ENCODE results near the gene TOX3. TPM values are rescaled to one million over a fixed set of nuclear protein-coding genes. Genes with fewer than 3 reads are reported as not detected.

Gene TOX3
- total RNA-seq (2014; rRNA removed; shearing (Covaris generic)): not detected in 2 replicates
- polyA plus RNA-seq (2014; cell fraction: nucleus; rRNA removed): not detected in 2 replicates

DNA sequence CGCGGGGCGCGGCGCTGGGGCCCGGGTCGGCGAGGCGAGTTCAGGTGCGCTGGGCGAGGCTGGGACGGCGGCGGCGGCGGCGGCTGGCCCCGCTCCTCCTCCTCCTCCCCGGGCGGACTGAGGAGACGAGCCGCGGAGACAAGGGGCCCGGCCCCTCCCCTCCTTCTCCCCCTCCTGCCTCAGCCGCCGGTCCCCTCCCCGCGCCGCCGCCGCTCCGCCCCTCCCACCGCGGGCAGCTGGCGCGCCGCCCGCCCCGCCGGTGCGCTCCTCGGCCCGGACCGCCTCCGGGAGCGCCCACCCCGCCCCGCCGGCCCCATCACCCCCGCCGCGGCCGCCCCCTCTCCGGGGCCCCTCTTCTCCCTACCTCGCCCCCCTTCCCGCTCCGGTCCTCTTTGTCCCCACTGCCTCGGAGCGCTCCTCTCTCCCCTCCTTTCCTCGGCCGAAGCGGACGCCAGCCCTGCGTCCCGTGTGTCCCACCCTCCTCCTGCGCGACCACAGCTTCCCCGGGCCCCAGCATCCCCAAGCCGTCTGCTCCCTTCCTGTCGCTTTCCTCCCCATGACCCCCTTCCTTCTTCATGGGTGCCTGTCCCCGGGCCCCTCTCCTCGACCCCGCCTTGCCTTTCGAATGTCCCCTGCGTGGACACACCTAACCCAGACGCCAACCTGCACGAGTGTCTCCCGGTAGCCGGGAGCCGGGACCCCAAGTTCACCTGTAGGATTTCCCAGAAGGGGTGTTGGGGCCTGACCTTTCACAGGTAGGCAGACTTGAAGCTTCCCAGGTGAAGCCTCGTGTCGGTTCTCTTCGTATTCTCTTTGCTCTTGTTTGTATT, at the start of gene TOX3:
Gene TOX3 (minus strand): TSS at position 140 of the 830 bp plus-strand sequence. CDS start 420 bp downstream, outside the sequence.
- no peak for DNase-seq (ENCODE audit: extremely low read depth, low read depth)

DNA sequence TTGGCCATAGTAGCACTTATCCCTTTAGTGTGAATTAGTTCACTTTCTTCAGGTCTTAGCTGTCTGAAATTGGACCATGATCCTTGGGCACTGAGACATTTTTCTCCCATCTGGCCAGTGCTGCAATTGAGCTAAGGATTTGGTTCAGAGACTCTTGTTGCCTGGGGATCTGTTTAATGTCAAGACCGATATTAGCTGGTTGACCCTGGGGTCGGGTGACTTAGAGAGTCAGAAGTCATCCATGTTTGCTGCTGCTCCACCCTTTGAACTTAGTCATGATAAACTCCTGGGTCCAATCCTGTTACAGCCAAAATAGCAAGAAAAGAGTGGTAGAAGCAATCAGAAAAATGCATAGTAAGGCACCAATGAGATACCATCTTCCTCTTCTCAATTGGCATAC, 45.8 kb upstream of the TOX3 start:
- DNase-seq (ENCODE audit: extremely low read depth, low read depth): no peak

DNA sequence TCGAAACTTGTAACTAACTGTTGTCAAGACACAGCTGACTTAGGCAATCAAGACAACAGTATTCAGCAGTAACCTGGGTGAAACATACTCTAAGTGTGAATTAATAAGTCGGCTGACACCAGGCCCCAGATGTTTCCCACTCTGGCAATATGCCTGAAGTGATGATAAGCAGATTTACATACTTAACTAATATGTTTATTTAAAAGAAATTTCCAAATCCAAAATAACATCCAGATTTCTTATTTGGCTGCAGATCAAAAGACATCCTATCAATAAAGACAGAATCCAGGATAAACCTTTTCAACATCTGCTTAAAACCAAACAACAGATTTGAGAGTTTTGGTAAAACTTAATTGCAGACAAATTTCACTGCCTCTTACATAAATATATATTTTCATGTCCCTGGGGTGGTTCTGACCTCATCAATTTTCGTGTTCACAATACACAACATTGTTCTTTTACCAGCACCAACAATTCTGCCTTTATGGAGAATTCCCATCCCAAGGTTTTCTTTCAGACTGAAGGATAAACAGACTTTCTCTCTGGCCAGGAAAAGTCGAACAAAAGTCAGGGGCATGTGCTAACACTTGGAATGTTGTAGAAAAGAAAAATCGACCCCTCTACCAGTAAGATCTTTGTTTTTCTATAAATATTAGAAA, 45.1 kb upstream of the TOX3 start:
- no peak for DNase-seq (ENCODE audit: extremely low read depth, low read depth)

DNA sequence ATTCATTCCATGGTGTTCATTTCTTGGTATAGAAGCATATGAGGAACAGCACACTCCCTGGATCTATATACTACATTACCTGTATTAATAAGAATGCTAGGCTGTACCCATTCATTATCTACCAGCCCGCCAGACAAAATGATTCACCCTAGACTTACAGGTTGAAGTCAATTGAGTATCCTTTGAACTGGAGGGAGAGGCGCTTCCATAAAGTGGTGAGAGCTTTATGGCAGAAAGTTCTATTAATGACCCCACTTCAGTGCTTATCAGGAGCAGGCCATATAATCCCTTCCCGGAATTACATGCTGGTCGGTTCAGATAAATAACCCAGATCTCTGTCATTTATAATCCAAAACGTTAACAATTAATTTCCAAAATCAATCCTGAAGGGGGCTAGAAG, 44.5 kb upstream of the TOX3 start:
- DNase-seq (ENCODE audit: extremely low read depth, low read depth): no peak

DNA sequence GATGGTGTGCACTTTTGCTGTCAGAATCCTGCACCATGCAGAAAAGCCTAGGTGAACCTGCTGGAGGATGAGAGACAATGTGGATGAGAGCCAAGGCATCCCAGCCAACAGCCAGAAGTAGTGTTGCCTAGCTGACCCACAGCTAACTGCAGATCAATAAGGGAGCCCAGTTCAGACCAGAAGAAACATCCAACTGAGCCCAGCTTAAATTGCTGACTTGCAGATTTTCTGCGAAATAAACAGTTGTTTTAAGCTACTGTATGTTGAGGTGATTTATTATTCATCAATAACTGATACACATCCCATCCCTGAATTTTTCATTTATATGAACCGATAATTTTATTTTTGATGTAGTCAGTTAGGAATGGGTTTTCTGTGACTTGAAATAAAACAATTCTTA, 39.2 kb upstream of the TOX3 start:
- no peak for DNase-seq (ENCODE audit: extremely low read depth, low read depth)

DNA sequence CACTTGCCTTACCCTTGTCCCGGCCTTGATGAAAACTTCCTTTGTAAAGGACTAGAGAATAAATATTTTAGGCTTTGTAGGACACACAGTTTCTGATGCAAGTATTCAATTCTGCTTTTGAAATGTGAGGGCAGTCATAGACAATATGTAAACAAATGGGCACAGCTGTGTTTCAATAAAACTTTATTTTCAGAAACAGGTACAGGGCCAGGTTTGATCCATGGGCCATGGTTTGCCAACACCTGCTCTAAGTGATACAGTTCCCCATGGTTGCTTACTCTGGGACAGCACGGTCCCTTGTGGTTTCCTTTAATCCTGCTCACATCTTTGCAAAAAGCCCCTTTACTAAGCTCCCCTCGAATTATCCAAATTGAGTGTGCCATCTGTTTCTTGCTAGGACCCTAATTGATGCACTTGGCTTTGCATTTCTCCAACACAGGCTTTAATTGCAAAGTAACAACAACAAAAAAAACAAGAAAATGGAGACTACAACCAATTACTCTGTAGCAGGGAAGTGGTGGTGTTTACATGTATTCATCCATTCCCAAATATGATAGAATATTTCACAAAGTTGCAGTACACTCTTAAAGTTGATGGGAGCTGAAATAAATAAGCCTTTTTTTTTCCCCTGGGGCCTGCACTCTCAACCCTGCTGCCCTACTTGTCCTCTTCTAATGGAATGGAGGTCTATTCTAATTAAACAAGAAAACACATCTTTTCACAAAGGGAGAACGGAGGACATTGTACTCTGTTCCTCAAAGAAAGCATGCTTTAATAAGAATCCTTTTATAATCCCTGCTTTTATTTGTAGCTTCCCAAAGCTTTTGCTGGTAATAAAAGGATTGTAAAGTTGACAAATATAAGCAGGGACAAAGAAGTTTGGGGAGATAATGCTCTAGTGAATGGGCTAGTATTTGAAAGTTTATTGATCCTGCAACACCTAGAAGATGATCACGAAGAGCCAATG, 37.7 kb upstream of the TOX3 start:
- no peak for DNase-seq (ENCODE audit: extremely low read depth, low read depth)

DNA sequence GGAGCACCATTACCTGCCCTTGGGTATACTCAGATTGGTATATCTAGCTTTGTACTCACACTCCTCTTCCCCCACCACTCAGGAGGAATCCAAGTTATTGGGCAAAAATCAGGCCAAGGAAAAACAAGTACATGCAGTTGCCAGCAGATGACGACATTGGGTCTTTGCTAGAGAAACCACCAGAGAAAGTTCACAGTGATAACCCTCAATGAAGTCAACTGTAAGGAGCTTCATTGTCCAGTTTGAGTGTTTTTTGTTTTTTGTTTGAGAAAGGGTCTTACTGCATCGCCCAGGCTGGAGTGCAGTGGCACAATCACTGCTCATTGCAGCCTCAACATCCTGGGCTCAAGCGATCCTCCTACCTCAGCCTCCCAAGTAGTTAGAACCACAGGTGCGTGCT, 34.6 kb upstream of the TOX3 start:
- DNase-seq (ENCODE audit: extremely low read depth, low read depth): no peak

DNA sequence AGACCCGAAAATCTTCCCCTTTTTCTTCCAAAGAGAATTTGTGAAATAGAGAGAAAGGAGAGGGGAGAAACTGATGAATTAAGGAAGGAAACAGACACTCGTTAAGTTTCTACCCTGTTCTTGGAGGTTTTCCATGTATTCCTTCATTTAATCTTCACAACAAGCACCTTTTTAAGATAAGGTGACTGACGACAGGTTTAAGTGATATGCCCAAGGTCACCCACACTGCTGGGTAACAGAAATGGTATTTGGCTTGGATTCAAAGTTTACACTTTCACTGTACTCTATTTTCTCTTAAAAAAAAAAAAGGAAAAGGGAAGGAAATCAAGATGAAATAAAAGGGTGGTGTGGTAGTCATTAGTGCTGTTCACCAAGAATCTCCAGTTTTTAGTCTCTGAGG, 33.5 kb upstream of the TOX3 start:
- no peak for DNase-seq (ENCODE audit: extremely low read depth, low read depth)

DNA sequence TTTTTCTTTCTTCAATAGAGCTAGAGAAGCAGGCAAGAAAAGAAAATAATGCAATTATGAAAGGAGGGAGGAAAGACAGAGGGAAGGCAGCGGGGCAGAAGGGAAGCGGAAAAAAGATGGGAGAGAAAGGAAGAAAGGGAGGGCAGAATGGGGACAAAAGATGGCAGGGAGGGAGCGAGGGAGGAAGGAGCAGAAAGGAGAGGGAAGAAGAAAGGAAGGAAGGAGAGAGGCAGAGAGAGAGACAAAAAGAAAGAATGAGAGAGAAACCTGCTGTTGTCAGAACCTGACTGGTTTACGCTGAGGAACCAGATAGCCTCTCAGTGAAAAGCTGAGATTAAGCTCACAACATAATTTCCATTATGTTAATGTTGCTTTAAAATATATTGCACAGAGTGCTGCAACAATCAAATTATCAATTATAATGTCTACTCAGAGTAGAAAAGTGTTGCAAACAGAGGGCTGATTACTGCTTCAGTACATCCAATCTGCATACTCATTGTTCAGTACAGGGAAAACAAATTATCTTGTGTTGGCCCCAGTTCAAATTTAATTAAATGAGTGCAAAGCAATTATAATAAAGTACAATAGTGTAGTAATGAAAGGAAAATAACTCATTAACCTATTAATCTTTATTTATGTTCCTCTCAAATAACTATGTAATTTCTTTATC, 32.0 kb upstream of the TOX3 start:
- no peak for DNase-seq (ENCODE audit: extremely low read depth, low read depth)

DNA sequence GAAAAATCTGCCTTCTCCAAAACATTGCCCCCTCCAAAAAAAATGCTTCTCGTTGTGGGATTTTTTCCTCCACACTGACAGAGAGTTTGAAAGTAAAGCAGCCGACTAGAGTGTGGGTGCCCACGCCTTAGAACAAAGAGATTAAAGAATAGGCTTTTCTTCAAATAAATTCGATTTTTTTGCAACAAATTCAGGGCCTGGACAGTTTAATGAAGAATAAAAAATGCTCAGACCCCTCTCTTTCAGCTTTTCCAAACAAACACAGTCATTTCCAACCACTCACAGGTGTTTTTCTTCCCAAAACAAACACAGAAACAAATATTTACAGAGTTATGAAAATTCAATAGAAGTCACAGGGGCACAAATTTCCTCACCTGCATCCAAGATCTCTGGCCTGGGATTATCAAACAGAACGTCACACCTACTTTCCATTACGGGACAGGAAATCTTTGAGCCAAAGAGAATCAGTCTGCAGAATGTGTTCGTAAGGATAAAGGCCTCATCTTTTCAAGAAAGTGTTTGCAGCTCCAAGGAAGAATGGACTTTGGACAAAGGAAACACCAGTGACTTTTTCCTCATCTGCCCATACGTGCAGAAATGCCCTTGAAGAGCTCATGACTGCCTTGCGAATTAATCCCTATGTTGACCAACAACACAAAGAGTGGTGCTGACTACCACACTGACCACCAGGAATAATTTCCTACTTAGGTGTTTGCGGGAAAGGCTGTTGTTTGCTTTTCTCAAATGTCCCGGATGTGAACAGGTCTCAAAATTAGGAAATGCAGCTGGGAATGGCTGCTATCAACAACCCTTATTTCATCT, 31.3 kb upstream of the TOX3 start:
- no peak for DNase-seq (ENCODE audit: extremely low read depth, low read depth)

DNA sequence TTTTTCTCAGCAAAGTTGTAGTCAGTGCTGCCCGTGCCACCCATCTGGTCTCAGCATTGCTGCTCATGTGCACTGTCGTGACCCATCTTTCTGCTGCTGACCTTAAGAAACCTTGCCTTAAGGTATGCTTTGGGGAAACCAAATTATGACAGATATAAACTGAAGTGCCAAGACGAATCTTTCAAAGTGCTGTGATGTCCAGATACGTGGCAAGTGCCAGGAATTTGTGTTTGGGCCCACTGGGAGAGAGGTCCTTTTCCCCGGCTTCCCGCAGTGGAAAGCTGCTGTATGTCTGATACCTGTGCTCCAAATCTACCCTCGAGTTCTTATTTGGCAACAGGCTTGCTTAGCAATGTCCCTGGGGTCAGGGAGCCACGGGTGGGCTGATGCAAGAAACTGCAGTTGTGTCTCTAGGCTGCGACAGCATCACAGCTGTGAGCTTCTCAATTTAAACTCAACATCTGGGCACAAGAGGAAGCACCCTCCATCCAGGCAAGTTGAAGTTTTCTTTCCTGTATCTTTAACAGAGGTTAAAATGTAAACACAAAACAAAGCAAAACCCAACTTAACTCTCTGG, 30.3 kb upstream of the TOX3 start:
- DNase-seq (ENCODE audit: extremely low read depth, low read depth): no peak

DNA sequence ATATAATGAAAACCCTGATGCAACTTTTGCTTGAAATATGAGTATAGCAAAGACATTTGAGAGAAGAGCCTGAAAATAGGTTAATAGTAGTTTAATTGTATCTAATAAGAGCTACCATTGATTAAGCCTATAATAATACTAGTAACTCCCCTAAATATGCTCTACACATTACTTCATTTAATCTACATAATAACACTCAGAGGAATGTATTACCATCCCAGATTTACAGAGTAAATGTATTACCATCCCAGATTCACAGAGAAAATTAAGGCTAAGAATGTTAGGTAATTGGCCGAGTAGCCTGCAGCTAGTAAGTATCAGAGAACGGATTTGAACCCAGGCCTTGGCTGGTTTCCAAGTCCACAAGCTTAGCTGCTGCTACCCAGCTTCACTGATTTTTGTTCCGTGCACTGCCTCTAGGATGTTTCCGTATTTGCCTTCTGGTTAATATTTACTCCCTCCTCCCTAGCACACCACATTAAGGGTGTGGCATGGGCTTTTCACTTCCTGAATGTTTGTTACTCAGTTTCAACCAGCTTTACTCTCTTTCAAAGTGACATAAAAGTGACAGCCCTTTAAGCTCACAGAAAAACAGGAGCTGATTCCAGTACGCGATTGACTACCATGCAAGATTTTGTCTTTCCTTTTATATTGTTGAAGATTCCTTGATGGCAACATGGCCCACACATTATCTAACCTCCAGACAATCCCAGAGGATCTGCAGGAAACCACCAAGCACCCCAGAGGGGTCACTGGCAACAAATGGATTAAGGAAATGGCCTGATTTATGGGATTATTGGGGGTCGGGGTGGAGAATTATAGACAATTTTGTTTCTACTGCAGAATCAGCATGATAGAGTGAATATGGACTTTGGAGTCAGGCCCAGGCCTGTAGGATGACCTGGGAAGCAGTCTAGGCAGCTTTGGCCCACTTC, 26.7 kb upstream of the TOX3 start:
- DNase-seq (ENCODE audit: extremely low read depth, low read depth): no peak

DNA sequence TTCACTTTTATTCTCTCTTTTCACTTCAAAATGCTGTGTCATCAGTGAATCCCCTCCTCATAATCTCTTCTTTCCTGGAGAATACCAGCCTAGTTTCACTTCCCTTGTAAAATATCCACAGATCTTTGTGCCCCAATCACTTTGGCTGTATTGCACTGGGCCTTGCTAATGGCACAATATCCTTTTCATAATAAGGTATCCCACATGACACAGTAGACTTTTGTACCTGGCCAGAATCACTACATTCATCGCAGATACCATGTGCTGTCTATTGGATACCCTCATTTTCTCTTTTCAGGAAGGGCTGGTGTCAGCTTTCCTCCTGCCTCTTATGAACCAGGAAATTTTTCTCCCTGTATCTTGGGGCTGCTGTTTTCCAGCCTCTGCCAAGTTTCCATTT, 25.7 kb upstream of the TOX3 start:
- DNase-seq (ENCODE audit: extremely low read depth, low read depth): no peak

DNA sequence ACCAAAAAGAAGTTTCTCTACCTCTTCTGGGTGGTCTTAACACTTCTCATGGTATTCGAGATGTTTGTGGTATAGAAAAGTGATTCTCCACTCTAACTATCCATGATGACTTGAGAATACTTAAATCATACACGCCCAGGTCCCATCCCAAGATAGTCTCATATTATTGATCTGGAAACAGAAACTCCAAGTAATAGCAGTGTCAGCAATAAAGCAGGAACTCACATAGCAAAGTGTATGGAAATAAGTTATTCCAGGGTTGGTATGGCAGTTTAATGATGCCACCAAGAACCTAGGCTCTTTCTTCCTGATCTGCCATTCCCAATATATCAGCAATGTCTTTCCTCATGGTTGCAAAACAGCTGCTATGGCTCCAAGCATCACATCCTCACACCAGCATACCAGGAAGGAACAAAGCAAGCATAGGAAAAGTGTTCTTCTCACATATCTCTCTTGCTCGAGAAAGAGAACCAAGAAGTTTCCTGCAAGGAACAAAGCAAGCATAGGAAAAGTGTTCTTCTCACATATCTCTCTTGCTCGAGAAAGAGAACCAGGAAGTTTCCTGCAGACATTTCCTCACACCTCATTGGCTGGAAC, 23.6 kb upstream of the TOX3 start:
- DNase-seq (ENCODE audit: extremely low read depth, low read depth): no peak

DNA sequence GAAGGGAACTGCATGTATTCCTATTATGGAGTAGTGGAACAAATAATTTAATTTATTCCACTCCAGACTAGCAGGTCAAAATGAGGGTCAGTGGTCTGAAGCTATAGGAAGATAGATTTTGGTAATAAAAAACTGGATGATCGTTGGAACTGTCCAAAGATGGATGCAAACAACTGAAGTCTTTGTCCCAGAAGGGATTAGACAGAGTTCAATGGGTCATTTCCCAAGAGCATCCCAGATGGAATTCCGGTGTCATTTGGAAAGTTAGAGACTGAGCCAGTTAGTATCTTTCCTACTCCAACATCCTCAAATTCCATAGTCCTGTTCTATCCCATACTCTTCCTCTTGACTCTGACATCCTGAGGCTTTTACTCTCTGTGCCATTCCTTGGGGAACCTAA, 22.8 kb upstream of the TOX3 start:
- no peak for DNase-seq (ENCODE audit: extremely low read depth, low read depth)

DNA sequence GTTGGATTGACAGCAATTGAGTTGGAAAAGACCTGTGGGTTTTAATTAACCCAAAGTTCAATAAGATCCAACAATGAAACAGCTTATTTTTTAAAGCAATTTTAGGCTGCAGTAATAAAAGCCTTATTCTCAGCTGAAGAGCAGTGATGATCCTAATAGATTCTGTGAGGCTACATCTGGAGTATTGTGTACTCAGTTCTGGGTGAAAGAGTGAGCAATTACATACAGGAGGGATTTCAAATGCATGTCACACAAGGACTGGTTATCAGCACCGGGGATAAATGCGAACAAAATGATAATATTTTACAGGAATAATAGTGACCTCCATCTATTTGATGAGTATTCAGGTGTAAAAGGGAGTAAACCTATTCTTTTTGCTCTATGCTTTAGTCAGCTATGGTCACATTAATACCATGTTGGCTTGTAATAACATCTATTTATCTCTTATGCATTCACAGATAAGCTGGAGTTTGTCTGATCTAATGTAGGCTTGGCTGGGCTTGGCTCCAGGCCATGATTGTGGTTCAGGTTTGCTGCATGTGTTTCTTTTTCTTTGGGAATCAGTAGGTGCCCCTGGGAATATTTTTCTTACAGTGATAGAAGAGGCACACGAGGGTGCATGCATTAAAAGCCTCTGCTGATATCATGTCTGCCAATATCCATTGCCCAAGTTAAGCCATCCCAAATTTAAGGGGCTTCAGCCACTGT, 22.2 kb upstream of the TOX3 start:
- no peak for DNase-seq (ENCODE audit: extremely low read depth, low read depth)

DNA sequence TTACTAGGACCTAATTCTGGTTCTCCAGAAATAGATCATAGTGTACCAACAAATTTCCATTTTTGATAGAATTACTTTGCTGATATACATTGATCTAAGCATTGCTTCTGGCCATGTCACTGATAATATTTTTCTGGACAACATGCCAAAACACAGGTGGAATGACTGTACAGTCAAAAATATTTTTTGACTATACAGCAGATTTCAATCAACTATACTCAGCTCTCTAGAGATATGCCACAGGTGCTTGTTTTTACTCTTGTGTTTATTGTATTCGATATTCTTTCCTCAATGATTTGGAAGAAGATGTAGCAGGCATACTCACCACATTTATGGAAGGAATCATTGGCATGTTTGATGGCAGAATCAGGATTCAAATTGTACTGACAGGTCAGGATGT, 21.6 kb upstream of the TOX3 start:
- DNase-seq (ENCODE audit: extremely low read depth, low read depth): no peak

All from NCI-H460 (cell line).